Left cardiac atrium (tissue), 4 donors: ENCODE measurements around the gene VWA2. TPM values are rescaled to one million over a fixed set of nuclear protein-coding genes. Genes with fewer than 3 reads are reported as not detected.

ENCODE experiments used
- ATAC-seq, 2 donors: fragments of 200-7000 bp; cut with Tn5 transposase; one replicate each; pipeline ENCODE4 v1.9.1; 2020; ENCODE audit warnings: mild to moderate bottlenecking in 2 of 2, moderate library complexity in 2 of 2
- DNase-seq: peaks from one replicate; pipeline ENCODE4 v3.0.0-alpha.2; 2020
- intact Hi-C, 2 donors: fragments of 100-400 bp; cut with DNase I; formaldehyde crosslinking; loops; one replicate each; pipeline versions ENCODE4 v1.14.1 to v1.15.1; 2022 to 2023
- total RNA-seq, 2 donors: library from RNA; stranded (reverse); fragmentation: NEBNext Ultra II Directional; extraction: Animal tissue kit (Norgen Biotek cat#: 25700); gene quantifications; one replicate each; pipeline ENCODE4 v1.2.1, GENCODE V29; 2021
- donor health status: DM: no; HTN: yes; CAD: no.
- donor health status: DM: no; HTN: yes; CAD: no; lungs with severe emphysema.
- donor health status: DM: yes; HTN: yes; CAD: no.
- donor health status: Dilated cardiomyopathy.

The VWA2 gene
- total RNA-seq, 2 donors from 2014 or later, result 0.13 to 0.21 TPM

GRCh38 chr10:114289096-114289436 is 50.0 kb downstream of the VWA2 start:
- no peak for ATAC-seq
- peak; percentile 15 for DNase-seq
- intact Hi-C loops, result no loop called here

GRCh38 chr10:114290038-114290437 is 51.0 kb downstream of the VWA2 start:
- DNase-seq (peak; percentile 10), ATAC-seq (no peak)
- intact Hi-C loops, result no loop called here

GRCh38 chr10:114291076-114291475 is 52.0 kb downstream of the VWA2 start:
- peak; percentile 6 for DNase-seq
- intact Hi-C loops, result no loop called here
- ATAC-seq, result no peak

- ATAC-seq (no peak), DNase-seq (peak; percentile 2)
- intact Hi-C loops, result no loop called here
These were observed 52.5 kb downstream of the VWA2 start for GRCh38 chr10:114291516-114291915.

DNA sequence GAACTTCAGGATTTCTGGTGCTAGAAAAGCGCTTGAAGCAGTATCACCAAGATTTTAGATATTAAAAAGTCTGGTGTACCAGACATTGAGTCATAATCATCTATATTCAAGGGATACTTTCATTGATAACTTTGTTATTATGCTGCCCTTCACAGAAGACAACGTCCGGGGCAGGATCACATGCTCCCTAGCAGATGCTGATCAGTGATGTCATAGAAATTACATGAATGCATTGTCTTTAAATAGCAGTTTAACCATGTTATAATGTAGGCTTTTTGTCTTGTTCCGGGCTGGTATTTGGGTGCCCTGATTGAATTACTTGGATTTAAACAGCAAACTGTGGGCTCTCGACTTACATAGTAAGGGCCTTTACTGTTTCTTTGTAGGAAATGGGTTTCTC is 54.0 kb downstream of the VWA2 start:
- no peak for ATAC-seq
- DNase-seq, result no peak
- intact Hi-C loops, result no loop called here

DNA sequence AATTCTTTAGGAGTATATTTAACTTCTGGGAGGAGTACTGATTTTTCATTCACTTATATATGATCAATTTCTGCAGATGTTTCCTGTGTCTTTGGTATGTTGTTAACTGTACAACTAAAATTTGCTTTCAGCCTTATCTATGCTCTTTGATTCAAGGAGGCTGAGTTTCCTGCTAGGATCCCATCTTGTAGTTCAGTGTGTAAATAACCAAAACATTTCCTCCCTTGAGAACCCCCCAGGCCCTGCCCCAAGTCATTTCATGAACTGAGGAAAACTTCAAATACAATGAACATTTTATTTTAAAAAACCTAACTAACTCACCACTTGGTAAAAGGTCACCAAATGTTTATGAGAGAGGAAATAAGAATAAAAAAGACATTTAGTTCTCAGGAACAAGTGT is 55.5 kb downstream of the VWA2 start:
- DNase-seq, result no peak
- no peak for ATAC-seq
- intact Hi-C loops, result no loop called here

DNA sequence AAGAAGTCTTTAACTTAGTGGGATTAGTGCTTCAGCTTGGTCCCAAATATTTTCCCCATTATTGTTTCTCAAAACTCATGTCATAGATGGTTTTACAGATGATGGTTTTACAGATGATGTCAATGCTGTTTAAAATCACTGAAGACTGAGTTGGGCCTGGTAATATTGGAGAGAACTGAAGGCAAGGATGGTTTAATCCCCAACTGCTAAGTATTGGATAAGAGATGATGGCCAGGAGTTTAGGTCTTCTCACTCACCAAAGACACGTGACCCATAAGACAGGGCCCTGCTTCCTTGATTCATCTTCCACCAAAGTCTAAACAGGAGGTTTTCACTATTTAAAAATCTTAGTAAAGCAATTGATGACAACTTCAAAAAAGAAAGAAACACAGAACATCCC is 56.3 kb downstream of the VWA2 start:
- ATAC-seq (no peak), DNase-seq (no peak)
- intact Hi-C loops, result no loop called here

DNA sequence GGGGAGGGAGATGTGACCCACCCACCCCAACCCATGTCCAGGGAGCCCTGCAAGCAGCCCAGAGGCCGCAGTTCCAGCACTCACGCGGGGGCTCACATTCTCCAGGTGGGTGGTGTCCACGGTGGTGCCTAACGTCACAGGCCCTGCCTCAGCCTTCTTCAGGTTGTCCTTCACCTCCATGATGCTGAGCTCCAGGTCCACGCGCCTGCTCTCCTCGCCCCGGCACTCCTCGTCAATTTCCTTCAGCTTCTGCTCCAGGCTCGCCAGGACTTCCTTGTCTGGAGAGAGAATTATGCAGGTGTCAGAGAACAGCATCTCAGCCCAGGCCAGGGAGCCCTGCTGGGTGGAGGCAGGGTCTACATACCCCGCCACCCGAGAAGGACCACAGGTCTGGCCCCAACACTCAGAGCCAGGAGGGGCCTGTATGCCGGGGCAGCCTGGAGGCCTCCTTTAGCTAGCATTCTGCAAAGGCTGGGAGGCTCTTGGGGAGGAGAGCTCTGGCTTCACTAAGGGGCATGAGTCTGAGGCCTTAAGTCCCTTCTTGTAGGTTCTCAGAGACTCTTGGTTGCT is 58.2 kb downstream of the VWA2 start:
- intact Hi-C loops, result no loop called here
- ATAC-seq (no peak), DNase-seq (no peak)

- DNase-seq (no peak), ATAC-seq (no peak)
- intact Hi-C loops, result loop anchor here (5.0 to 10.0 kb wide), 2 partner anchors 105 to 137 kb away; partner anchors contain the start of gene AFAP1L2 (in 2 of the 2)
These were observed 61.1 kb downstream of the VWA2 start for GRCh38 chr10:114300036-114300645.

DNA sequence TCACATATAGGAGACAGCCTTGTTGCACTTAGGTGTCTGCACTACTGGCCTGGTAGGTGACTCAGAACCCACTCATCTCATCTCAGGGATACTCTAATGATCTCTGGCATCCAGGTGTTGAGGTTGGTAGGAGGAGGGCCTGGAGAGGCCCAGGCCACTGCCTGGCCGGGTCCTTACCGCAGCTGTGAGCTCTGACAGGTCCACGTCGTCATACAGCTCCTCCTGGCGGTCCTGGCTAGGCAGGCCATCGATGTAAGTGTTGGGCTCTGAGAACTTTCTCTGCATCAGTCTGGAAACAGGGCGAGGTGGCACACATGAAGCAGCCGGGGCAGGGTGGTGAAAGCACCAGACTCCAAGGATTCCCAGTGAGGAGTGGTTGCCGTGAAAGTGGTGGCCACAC is 62.1 kb downstream of the VWA2 start:
- ATAC-seq (no peak), DNase-seq (no peak)
- intact Hi-C loops, result loop anchor here (5.0 to 10.0 kb wide), 2 partner anchors 104 to 136 kb away; partner anchors contain the start of gene AFAP1L2 (in 2 of the 2)

- DNase-seq (no peak), ATAC-seq (peak; percentile 14 to 22)
- intact Hi-C loops, result loop anchor here (5.0 to 10.0 kb wide), 2 partner anchors 103 to 135 kb away; partner anchors contain the start of gene AFAP1L2 (in 2 of the 2)
These were observed 63.1 kb downstream of the VWA2 start for GRCh38 chr10:114301951-114302710.

DNA sequence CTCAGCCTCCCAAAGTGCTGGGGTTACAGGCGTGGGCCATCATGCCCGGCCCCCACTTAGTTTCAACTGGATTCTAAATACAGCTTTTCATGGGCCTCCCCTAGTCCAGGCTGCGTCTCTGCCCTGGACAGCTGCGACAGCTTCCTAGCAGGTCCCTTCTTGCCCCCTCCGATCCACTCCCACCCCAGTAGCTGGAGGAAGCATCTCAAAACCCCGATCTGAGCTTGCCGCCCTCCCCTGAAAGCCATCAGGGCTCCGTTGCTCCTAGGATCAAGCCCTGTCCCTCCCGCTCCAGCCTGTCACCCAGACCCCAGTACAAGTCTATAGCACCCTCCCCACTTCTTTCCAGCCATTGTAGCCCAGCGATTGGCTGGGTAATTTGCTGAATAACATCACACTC is 64.5 kb downstream of the VWA2 start:
- ATAC-seq (no peak), DNase-seq (no peak)
- intact Hi-C loops, result loop anchor here (5.0 to 10.0 kb wide), 2 partner anchors 101 to 134 kb away; partner anchors contain the start of gene AFAP1L2 (in 2 of the 2)

- intact Hi-C loops, result loop anchor here (5.0 to 10.0 kb wide), 2 partner anchors 101 to 133 kb away; partner anchors contain the start of gene AFAP1L2 (in 2 of the 2)
- peak; percentile 85 for DNase-seq
- peak; percentile 83 to 84 for ATAC-seq
These were observed 65.0 kb downstream of the VWA2 start for GRCh38 chr10:114304017-114304570.

DNA sequence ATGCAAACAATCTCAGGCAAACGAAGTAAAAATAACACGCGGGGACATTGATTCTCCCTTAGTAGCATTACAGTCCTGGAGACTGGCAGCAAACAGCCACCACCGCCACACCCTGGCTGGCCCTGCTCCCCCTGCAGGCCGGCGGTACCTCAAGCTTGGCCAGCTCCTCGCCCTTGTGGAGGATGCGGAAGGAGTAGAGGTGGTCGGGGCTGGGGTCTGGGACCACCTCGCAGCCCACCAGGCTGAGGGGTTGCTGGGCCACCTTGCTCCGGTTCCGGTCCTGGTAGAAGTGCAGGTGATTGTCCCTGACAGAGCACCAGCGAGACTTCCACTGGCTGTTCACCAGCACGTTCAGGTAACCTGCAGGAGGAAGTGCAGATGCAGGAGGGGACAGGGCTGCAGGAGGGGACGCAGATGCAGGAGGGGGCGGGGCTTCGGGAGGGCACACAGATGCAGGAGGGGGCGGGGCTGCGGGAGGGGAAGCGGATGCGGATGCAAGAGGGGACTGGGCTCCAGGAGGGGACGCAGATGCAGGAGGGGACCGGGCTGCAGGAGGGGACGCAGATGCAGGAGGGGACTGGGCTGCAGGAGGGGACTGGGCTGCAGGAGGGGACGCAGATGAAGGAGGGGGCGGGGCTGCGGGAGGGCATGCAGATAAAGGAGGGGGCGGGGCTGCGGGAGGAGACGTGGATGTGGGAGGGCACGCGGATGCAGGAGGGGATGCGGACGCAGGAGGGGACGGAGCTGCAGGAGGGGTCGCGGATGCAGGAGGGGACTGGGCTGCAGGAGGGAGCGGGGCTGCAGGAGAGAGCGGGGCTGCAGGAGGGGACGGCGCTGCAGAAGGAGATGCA is 65.7 kb downstream of the VWA2 start:
- DNase-seq (peak; percentile 53), ATAC-seq (peak; percentile 64 to 81)
- intact Hi-C loops, result loop anchor here (5.0 to 10.0 kb wide), 2 partner anchors 100 to 133 kb away; partner anchors contain the start of gene AFAP1L2 (in 2 of the 2)

DNA sequence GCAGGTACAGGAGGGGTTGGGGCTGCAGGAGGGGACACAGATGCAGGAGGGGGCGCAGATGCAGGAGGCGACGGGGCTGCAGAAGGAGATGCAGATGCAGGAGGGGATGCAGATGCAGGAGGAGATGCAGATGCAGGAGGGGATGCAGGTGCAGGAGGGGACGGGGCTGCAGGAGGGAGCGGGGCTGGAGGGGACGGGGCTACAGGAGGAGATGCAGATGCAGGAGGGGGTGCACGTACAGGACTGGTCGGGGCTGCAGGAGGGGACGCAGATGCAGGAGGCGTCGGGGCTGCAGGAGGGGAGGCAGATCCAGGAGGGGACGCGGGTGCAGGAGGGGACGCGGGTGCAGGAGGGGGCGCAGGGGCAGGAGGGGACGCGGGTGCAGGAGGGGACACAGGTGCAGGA is 66.5 kb downstream of the VWA2 start:
- intact Hi-C loops, result loop anchor here (10.0 kb wide), 1 partner anchor 99 kb away; the partner anchor contains the start of gene AFAP1L2 (in 2 of the 2)
- DNase-seq (no peak), ATAC-seq (no peak)

- ATAC-seq (peak in 1 of 2 donors; percentile 9), DNase-seq (no peak)
- intact Hi-C loops, result loop anchor here (10.0 kb wide), 1 partner anchor 98 kb away; the partner anchor contains the start of gene AFAP1L2 (in 2 of the 2)
These were observed 67.3 kb downstream of the VWA2 start for GRCh38 chr10:114306116-114306973.

- intact Hi-C loops, result loop anchor here (10.0 kb wide), 1 partner anchor 97 kb away; the partner anchor contains the start of gene AFAP1L2 (in 2 of the 2)
- no peak for DNase-seq
- no peak for ATAC-seq
These were observed 68.7 kb downstream of the VWA2 start for GRCh38 chr10:114307731-114308130.
